NCI-H2107 treated with DMSO at 0.1 percent for 48 hours (cell line): Measurements from ENCODE around the gene ARHGAP25.

Source experiments
- DNase-seq: peaks from one replicate; lab custom pipeline; 2025; ENCODE audit not compliant: unreplicated experiment; lab: John Stamatoyannopoulos, UW

The ARHGAP25 gene

GRCh38 chr2:68734688-68735525 is at the start of gene ARHGAP25:
Gene ARHGAP25 (plus strand): TSS chr2:68734811. CDS start chr2:68735200, 389 bp downstream.
- DNase-seq, result no peak

DNA sequence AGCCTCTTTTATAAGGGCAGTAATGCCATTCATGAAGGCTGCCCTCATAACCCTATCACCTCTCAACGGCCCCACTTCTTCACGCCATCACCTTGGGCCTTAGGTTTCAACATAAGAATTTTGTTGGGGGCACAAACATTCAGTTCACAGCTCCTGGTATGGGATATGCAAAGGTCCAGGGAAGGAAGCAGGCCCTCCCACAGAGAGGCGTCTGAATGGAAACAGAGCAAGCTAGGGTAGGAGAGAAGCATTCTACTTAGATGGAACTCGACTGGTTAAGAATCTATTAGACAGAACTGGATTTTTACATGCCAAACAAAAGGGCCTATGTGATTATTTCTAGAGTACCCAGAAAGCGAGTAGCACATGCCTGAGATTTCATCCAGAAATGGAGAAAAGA is 48.4 kb upstream of the ARHGAP25 start:
- DNase-seq, result no peak

DNA sequence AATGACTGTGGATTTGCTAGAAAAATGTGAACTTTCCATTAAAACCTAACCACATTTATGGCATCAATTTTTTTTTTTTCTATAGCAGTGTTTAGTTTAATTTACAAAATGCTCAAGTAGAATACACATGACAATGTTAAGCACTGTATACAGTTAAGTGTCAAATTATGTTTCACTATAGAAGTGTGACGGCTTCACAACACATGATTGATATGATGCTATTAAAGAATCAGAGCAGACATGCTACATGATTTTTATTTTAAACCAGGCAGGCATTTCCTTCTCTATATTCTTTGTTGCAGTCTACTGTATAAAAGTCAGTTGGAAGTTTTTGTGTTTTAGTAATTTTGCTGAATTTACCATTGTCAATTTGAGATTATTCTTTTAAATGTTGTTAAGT is 47.6 kb upstream of the ARHGAP25 start:
- DNase-seq, result no peak

GRCh38 chr2:68689553-68690537 is 44.8 kb upstream of the ARHGAP25 start:
- DNase-seq, result no peak

DNA sequence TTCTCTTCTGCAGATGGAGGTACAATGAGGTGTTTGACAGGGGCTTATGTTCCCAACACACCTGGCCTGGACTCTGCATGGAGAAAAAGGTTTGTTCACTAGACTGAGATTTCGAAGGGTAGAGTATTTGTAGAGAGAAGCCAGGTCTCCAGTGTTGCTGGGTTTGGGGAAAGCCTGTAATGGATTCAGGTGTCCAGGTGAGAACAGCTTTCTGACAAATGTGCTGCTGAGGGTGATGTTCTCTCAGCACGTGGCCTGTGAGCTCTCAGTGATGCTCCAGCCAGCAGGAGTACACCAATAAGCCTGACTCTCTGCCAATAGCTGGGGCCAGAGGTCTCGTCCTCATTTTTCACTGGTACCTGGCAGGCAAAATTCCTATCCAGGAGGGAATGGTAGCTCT is 43.8 kb upstream of the ARHGAP25 start:
- no peak for DNase-seq

GRCh38 chr2:68692511-68692910 is 42.1 kb upstream of the ARHGAP25 start:
- DNase-seq, result no peak

GRCh38 chr2:68693951-68694350 is 40.7 kb upstream of the ARHGAP25 start:
- DNase-seq, result no peak

GRCh38 chr2:68695971-68696370 is 38.6 kb upstream of the ARHGAP25 start:
- DNase-seq, result no peak

DNA sequence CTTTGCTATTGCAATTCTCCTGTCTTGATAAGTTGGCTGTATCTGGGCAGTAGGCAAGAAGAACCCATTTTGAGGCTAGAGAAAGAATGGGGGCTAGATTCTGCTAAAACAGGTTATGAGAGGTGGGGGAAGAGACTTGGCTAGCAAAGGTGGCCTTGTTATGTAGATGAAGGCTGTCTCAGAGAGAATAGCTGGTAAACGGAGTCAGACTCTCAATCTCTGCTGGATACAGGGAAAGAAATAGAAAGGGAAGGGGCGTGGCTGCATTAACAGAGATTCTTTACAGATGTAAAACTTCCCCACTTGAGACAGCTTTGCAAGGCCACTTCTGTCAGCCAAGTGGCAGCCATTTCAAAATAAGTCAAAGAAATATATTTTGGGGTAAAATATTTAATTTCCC is 38.1 kb upstream of the ARHGAP25 start:
- no peak for DNase-seq

GRCh38 chr2:68698567-68699377 is 35.8 kb upstream of the ARHGAP25 start:
- DNase-seq, result peak; percentile 90

- no peak for DNase-seq
Measured at GRCh38 chr2:68700560-68700959, 34.1 kb upstream of the ARHGAP25 start.

DNA sequence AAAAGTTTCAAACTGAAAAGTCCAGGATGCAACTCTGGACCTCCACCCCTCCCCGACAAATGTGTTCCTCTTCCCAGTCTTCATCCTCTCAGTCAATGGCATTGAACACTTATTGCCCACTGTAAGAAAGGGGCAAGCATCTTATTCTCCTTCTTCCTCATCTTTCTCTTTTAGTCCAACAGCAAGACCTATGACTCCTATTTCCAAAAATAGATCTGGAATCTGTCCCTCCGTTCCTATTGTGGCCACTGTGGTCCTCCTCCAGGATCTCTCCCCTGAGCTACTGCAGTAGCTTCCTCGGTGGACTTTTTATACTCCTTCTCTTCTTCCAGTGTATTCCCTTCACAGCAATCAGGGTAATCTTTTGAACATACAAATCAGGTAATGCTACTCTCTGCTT is 28.0 kb upstream of the ARHGAP25 start:
- DNase-seq, result no peak

DNA sequence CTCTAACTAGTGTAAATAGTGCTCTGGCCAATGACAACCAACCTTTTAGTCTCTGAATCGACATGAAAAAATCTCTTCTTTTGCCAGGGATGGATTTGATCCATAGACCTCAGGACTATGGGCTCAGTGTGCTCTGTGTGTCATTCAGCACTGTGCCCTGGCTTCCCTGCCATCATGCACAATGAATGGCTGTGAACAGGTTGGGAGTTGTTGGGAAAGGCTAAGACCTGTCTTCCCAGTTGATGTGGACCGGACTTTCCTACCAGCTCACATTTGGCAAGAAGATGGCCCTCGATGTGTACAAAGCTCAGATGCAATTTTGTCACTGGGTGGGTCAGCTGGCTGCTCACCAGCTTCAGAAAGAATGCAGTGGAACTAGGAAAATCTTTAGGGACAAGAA is 26.0 kb upstream of the ARHGAP25 start:
- no peak for DNase-seq

GRCh38 chr2:68709421-68709911 is 25.1 kb upstream of the ARHGAP25 start:
- DNase-seq, result peak; percentile 64

GRCh38 chr2:68710336-68710735 is 24.3 kb upstream of the ARHGAP25 start:
- no peak for DNase-seq

DNA sequence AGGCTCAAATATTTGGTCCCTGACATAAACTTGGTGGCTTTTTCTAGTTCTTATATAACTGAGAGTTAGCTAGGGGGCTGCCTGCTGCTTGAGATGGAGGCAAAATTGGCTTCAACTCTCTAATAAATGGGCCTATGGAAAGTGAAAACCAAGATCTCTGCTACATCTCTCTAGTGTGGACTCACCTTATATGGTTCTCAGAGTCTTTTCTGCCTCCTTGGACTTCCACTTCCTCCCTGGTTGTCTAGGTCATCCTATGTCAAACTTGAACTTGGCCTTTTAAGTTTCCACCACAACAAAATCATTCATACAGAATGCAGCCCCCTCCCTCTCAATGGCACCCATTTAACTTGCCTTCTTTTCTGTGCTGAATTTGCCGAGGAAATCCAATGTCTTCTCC is 23.9 kb upstream of the ARHGAP25 start:
- no peak for DNase-seq

GRCh38 chr2:68714866-68715265 is 19.7 kb upstream of the ARHGAP25 start:
- DNase-seq, result no peak

- DNase-seq, result peak; percentile 32
Measured at GRCh38 chr2:68715353-68716041, 19.1 kb upstream of the ARHGAP25 start.

DNA sequence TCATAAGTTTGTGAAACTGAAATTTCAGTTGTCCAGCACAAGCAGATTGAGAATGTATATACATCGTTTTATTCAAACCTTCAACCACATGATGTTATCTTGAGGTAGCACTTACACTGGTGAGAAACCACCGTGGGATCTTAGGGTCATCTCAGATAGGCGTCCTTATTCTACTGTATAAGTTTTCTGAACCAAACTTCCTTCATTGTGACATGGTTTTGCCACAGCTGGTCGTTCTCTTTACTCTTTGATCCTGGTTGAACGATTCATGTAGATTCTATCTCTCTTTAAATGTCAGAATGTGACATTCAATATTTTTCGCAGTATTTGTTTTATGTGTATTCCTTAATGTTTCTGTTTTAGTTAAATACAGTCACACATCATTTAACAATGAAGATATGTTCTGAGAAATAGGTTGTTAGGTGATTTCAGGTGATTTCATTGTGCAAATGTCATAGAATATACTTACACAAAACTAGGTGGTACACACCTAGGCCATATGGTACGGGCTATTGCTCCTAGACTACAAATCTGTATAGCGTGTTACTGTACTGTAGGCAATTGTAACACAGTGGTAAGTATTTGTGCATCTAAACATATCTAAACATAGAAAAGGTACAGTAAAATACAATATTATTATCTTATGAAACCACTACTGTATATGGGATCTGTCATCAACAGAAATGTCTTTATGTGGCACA is 17.9 kb upstream of the ARHGAP25 start:
- DNase-seq, result no peak

- DNase-seq, result no peak
Measured at GRCh38 chr2:68717305-68717661, 17.3 kb upstream of the ARHGAP25 start.
